DOHH2 (cell line): ENCODE measurements around the gene TGFBR3.

Experiments used
- H3F3A ChIP-seq: fragments of 200-600 bp; sonication (generic), shearing (Covaris generic); 2 replicates; pipeline ENCODE4 v1.6.0; 2016; ENCODE audit warnings: antibody characterized with exemption, mild to moderate bottlenecking; ENCODE audit not compliant: control insufficient read depth, insufficient read depth
- H3K27ac ChIP-seq: fragments of 200-600 bp; sonication (generic); 2 replicates; pipeline ENCODE4 v1.5.1; 2014; ENCODE audit warnings: low read depth, mild to moderate bottlenecking, low read length, moderate library complexity
- H3K27me3 ChIP-seq: fragments of 200-600 bp; sonication (generic); 2 replicates; pipeline ENCODE4 v1.6.1; 2014; ENCODE audit warnings: mild to moderate bottlenecking, low read length, mixed read lengths; ENCODE audit not compliant: control insufficient read depth
- H3K36me3 ChIP-seq: fragments of 200-600 bp; sonication (generic); 2 replicates; pipeline ENCODE4 v1.6.1; 2014; ENCODE audit warnings: mild to moderate bottlenecking, low read length, moderate library complexity, mixed read lengths; ENCODE audit not compliant: control insufficient read depth
- H3K4me1 ChIP-seq: fragments of 200-600 bp; sonication (generic); 2 replicates; pipeline ENCODE4 v1.6.1; 2014; ENCODE audit warnings: mild to moderate bottlenecking, low read length, mixed read lengths; ENCODE audit not compliant: control insufficient read depth
- H3K4me2 ChIP-seq: fragments of 200-600 bp; sonication (generic); 2 replicates; pipeline ENCODE4 v1.6.0; 2014; ENCODE audit warnings: mild to moderate bottlenecking, low read length, moderate library complexity
- H3K4me3 ChIP-seq: fragments of 200-600 bp; sonication (generic); 2 replicates; pipeline ENCODE4 v1.5.1; 2014; ENCODE audit warnings: mild to moderate bottlenecking, low read length, mixed read lengths
- H3K79me2 ChIP-seq: fragments of 200-600 bp; sonication (generic); 2 replicates; pipeline ENCODE4 v1.6.1; 2014; ENCODE audit warnings: mild to moderate bottlenecking, low read length, mixed read lengths; ENCODE audit not compliant: control insufficient read depth
- H3K9me2 ChIP-seq: fragments of 200-600 bp; sonication (generic); replicated peaks from 2 replicates; pipeline ENCODE4 v1.6.1; 2014; ENCODE audit warnings: mild to moderate bottlenecking, low read length, mixed read lengths; ENCODE audit not compliant: control insufficient read depth
- H3K9me3 ChIP-seq: fragments of 200-600 bp; sonication (generic); 2 replicates; pipeline ENCODE4 v1.6.1; 2014; ENCODE audit warnings: antibody characterized with exemption, low read length, mixed read lengths; ENCODE audit not compliant: control insufficient read depth, insufficient read depth
- H4K20me1 ChIP-seq: fragments of 200-600 bp; sonication (generic); 2 replicates; pipeline ENCODE4 v1.6.0; 2014; ENCODE audit warnings: low read depth, mild to moderate bottlenecking, antibody characterized with exemption, low read length, moderate library complexity; ENCODE audit not compliant: control insufficient read depth, insufficient read depth
- CTCF ChIP-seq: fragments of 200-600 bp; sonication (generic); IDR thresholded peaks from one replicate; pipeline ENCODE4 v1.5.1; 2014; ENCODE audit warnings: antibody characterized with exemption, mild to moderate bottlenecking, low read depth, low read length; ENCODE audit not compliant: poor library complexity, severe bottlenecking
- EZH2phosphoT487 ChIP-seq: fragments of 200-600 bp; sonication (generic); IDR thresholded peaks from 2 replicates; pipeline ENCODE4 v1.6.1; 2017; ENCODE audit warnings: borderline replicate concordance, mild to moderate bottlenecking, antibody characterized with exemption, low read length, moderate library complexity, mixed read lengths

Gene TGFBR3

GRCh38 chr1:91765293-91765692 lies 120.7 kb downstream of the TGFBR3 start:
- H3K4me3 ChIP-seq: no peak overlapping the region

GRCh38 chr1:91764471-91765115 lies 121.4 kb downstream of the TGFBR3 start:
- H4K20me1 ChIP-seq: no peaks in the 10 kb centered on the region
- H3K9me3 ChIP-seq: no peaks in the 10 kb centered on the region
- no peak overlapping the region for H3K4me2 ChIP-seq
- no peaks in the 10 kb centered on the region for H3K27me3 ChIP-seq
- no peaks in the 10 kb centered on the region for H3K36me3 ChIP-seq
- H3K4me3 ChIP-seq: no peak overlapping the region
- no peak for TF ChIP-seq CTCF
- TF ChIP-seq EZH2phosphoT487: no peak
- no peaks in the 10 kb centered on the region for H3K9me2 ChIP-seq
- no peak overlapping the region for H3K27ac ChIP-seq
- H3K4me1 ChIP-seq: no peaks in the 10 kb centered on the region
- H3F3A ChIP-seq: no peaks in the 10 kb centered on the region
- H3K79me2 ChIP-seq: no peaks in the 10 kb centered on the region

More at GRCh38 chr1:91765293-91765692, 120.7 kb downstream of the TGFBR3 start:
- Histone ChIP-seq H3K27me3 (no peaks in the 10 kb centered on the region), H3F3A (no peaks in the 10 kb centered on the region), H3K79me2 (no peaks in the 10 kb centered on the region), H3K9me3 (no peaks in the 10 kb centered on the region), H3K9me2 (no peaks in the 10 kb centered on the region), H4K20me1 (no peaks in the 10 kb centered on the region), H3K27ac (no peak overlapping the region), H3K4me2 (no peak overlapping the region), H3K4me1 (no peaks in the 10 kb centered on the region), H3K36me3 (no peaks in the 10 kb centered on the region)
- TF ChIP-seq CTCF (no peak), EZH2phosphoT487 (no peak)

GRCh38 chr1:91763252-91763651 lies 122.7 kb downstream of the TGFBR3 start:
- no peak overlapping the region for H3K4me2 ChIP-seq
- no peaks in the 10 kb centered on the region for H3K36me3 ChIP-seq
- no peaks in the 10 kb centered on the region for H3K4me1 ChIP-seq
- H3K9me3 ChIP-seq: no peaks in the 10 kb centered on the region
- no peaks in the 10 kb centered on the region for H3K9me2 ChIP-seq
- no peaks in the 10 kb centered on the region for H4K20me1 ChIP-seq
- H3K4me3 ChIP-seq: no peak overlapping the region
- TF ChIP-seq EZH2phosphoT487 (no peak), CTCF (no peak)
- H3K27me3 ChIP-seq: no peaks in the 10 kb centered on the region
- H3F3A ChIP-seq: no peaks in the 10 kb centered on the region
- H3K79me2 ChIP-seq: no peaks in the 10 kb centered on the region
- H3K27ac ChIP-seq: no peak overlapping the region
